PFSK-1 (cell line): ENCODE data around the gene FGGY.

Experiments
- FOXP2 ChIP-seq: optimal IDR thresholded peaks from 2 replicates; pipeline ENCODE3; 2011; ENCODE audit warnings: borderline replicate concordance, control low read depth, inconsistent platforms; ENCODE audit not compliant: insufficient read depth; ENCODE audit errors: extremely low read length, extremely low read depth
- POLR2AphosphoS5 ChIP-seq: IDR thresholded peaks from 2 replicates; pipeline ENCODE4 v1.6.1; 2012; ENCODE audit warnings: low read depth, mild to moderate bottlenecking, control low read depth, low read length, moderate library complexity
- REST ChIP-seq, 2 experiments: IDR thresholded peaks; 2 replicates each; pipeline versions ENCODE4 v1.6.1 to v1.8.0; 2011 to 2012; ENCODE audit warnings: low read depth in 2 of 2, low read length in 2 of 2, control low read depth in 1 of 2, inconsistent platforms in 1 of 2, mild to moderate bottlenecking in 1 of 2, moderate library complexity in 1 of 2; ENCODE audit not compliant: insufficient read depth in 1 of 2
- SIN3A ChIP-seq: IDR thresholded peaks from 2 replicates; pipeline ENCODE4 v1.6.1; 2012; ENCODE audit warnings: mild to moderate bottlenecking, low read length, moderate library complexity, borderline replicate concordance; ENCODE audit not compliant: insufficient read depth
- TAF1 ChIP-seq: IDR thresholded peaks from 2 replicates; pipeline ENCODE4 v1.6.1; 2012; ENCODE audit warnings: low read length, control low read depth, borderline replicate concordance; ENCODE audit not compliant: insufficient read depth

GRCh38 chr1:59419361-59420140, 122.7 kb downstream of the FGGY start:
- TF ChIP-seq REST (IDR thresholded peaks at IDR 0.05; ENCODE audit: insufficient read depth in 1 of 2, low read depth in 2 of 2, low read length in 2 of 2) (no peak), POLR2AphosphoS5 (no peak), FOXP2 (no peak), SIN3A (no peak), TAF1 (no peak)
